ENCODE results near the gene RCC2. TPM values are rescaled to one million over a fixed set of nuclear protein-coding genes. Genes with fewer than 3 reads are reported as not detected.
"Not testable (repeated sequence)": the region's sequence is repeated elsewhere in the genome, so short reads cannot be mapped to it uniquely, and the experiment has no call there.

The RCC2 gene
- polyA plus RNA-seq, 2 of the 4 experiments (the other 2 are of a cell fraction): 60.9 to 90.0 TPM

GRCh38 chr1:17412093-17412870, 27.2 kb downstream of the RCC2 start (continued):
- no peak for TF ChIP-seq CTCF (IDR thresholded peaks at IDR 0.05)
- no peak for TF ChIP-seq FOXS1 (CRISPR knock-in tag; IDR thresholded peaks at IDR 0.05)
- TF ChIP-seq RFX5 (IDR thresholded peaks at IDR 0.05): no peak
- no peak for TF ChIP-seq HEYL (CRISPR knock-in tag; IDR thresholded peaks at IDR 0.05)
- TF ChIP-seq MAX (IDR thresholded peaks at IDR 0.05): no peak

- Histone ChIP-seq H3K9me3 (no peaks in the 10 kb centered on the region), H3K4me3 (no peak overlapping the region), H3K4me2 (no peak overlapping the region), H3K4me1 (no peaks in the 10 kb centered on the region), H3K27ac (no peak overlapping the region)
- no peak for DNase-seq (ENCODE audit: low read depth in 1 of 2, low spot score in 1 of 2)
- TF ChIP-seq MYC (IDR thresholded peaks at IDR 0.05; ENCODE audit: borderline replicate concordance, low read length): no peak
- TF ChIP-seq HOXB5 (CRISPR knock-in tag; IDR thresholded peaks at IDR 0.05): no peak
- TF ChIP-seq ZFP36 (IDR thresholded peaks at IDR 0.05; ENCODE audit: borderline replicate concordance, partially characterized antibody): no peak
- TF ChIP-seq REST (IDR thresholded peaks at IDR 0.05): no peak
- no peak for TF ChIP-seq HMGXB4 (CRISPR knock-in tag; IDR thresholded peaks at IDR 0.05; ENCODE audit: borderline replicate concordance)
- FAIRE-seq: no peak
- POLR2A ChIA-PET: no interaction called here
- CTCF ChIA-PET: interaction anchor here (1.9 to 9.9 kb wide), 3 partner anchors 172 to 350 kb away, joined by 7 to 107 read pairs (median 7); no protein-coding TSS in a partner anchor
- 96% methylated on average over 10 of the region's 10 CpGs for WGBS (ENCODE audit: missing lambda C conversion rate)
- ATAC-seq: no peak
Measured at GRCh38 chr1:17409391-17409811, 30.1 kb downstream of the RCC2 start.

- CTCF ChIA-PET: interaction anchor here (1.0 to 9.9 kb wide), 7 partner anchors 11 to 348 kb away, joined by 4 to 107 read pairs (median 11); partner anchors contain the start of gene PADI6
- H3K4me1 ChIP-seq; DNase-seq (ENCODE audit: low read depth in 1 of 2, low spot score in 1 of 2); POLR2A ChIA-PET; H3K4me3 ChIP-seq; H3K27ac ChIP-seq; H3K4me2 ChIP-seq; H3K9me3 ChIP-seq; FAIRE-seq; ATAC-seq: not testable (repeated sequence)
- WGBS (ENCODE audit: missing lambda C conversion rate): 93% methylated on average over 19 of the region's 30 CpGs
Measured at GRCh38 chr1:17407786-17408514, 31.5 kb downstream of the RCC2 start.

GRCh38 chr1:17406760-17407475, 32.6 kb downstream of the RCC2 start:
- H3K27ac ChIP-seq; FAIRE-seq; H3K4me3 ChIP-seq; H3K4me1 ChIP-seq; POLR2A ChIA-PET; H3K4me2 ChIP-seq; DNase-seq (ENCODE audit: low read depth in 1 of 2, low spot score in 1 of 2); H3K9me3 ChIP-seq; ATAC-seq: not testable (repeated sequence)
- 72% methylated on average over 16 of the region's 16 CpGs for WGBS (ENCODE audit: missing lambda C conversion rate)
- CTCF ChIA-PET: interaction anchor here (0.7 to 9.9 kb wide), 20 partner anchors 8 to 347 kb away, joined by 3 to 107 read pairs (median 4); partner anchors contain the start of genes PADI2 and PADI6
